ENCODE data around the gene TMEM176A.

TMEM176A gene

GRCh38 chr7:150835702-150836280 is 35.2 kb downstream of the TMEM176A start:
- Mint-ChIP-seq H3K9me3 (no peaks in the 10 kb centered on the region), H3K27ac (no peak overlapping the region)

GRCh38 chr7:150838965-150839650 is 38.5 kb downstream of the TMEM176A start:
- no peaks in the 10 kb centered on the region for H3K36me3 Mint-ChIP-seq (ENCODE audit: insufficient read depth)
- no peak overlapping the region for H3K27ac Mint-ChIP-seq
- DNase-seq (no peak), ATAC-seq (replicated peaks) (no peak)
- no peaks in the 10 kb centered on the region for H3K9me3 Mint-ChIP-seq
- no peaks in the 10 kb centered on the region for H3K4me1 Mint-ChIP-seq (ENCODE audit: low read depth in 2 of 2)
- peaks cover 12 to 22% of the 10 kb centered on the region in 2 donors for H3K27me3 Mint-ChIP-seq
- H3K4me3 Mint-ChIP-seq = no peak overlapping the region

More at GRCh38 chr7:150835702-150836280, 35.2 kb downstream of the TMEM176A start:
- Mint-ChIP-seq H3K4me1 (ENCODE audit: low read depth in 2 of 2) (no peaks in the 10 kb centered on the region), H3K36me3 (ENCODE audit: insufficient read depth) (no peaks in the 10 kb centered on the region), H3K27me3 (peaks cover 35 to 44% of the 10 kb centered on the region in 2 donors), H3K4me3 (no peak overlapping the region)
- no peak for ATAC-seq (replicated peaks)
- DNase-seq = no peak

GRCh38 chr7:150842018-150842417 is 41.4 kb downstream of the TMEM176A start:
- ATAC-seq (replicated peaks) = no peak
- Mint-ChIP-seq H3K27me3 (no peaks in the 10 kb centered on the region), H3K9me3 (no peaks in the 10 kb centered on the region), H3K27ac (no peak overlapping the region), H3K36me3 (ENCODE audit: insufficient read depth) (peaks cover 3% of the 10 kb centered on the region), H3K4me3 (no peak overlapping the region), H3K4me1 (ENCODE audit: low read depth in 2 of 2) (no peaks in the 10 kb centered on the region)
- no peak for DNase-seq

- ATAC-seq (replicated peaks) (no peak), DNase-seq (no peak)
- Mint-ChIP-seq H3K9me3 (no peaks in the 10 kb centered on the region), H3K36me3 (ENCODE audit: insufficient read depth) (peaks cover 3% of the 10 kb centered on the region), H3K4me3 (no peak overlapping the region), H3K27me3 (no peaks in the 10 kb centered on the region), H3K4me1 (ENCODE audit: low read depth in 2 of 2) (no peaks in the 10 kb centered on the region), H3K27ac (no peak overlapping the region)
Measured at GRCh38 chr7:150842716-150843115, 42.1 kb downstream of the TMEM176A start.

GRCh38 chr7:150845421-150845861 is 44.9 kb downstream of the TMEM176A start:
- no peaks in the 10 kb centered on the region for H3K4me1 Mint-ChIP-seq (ENCODE audit: low read depth in 2 of 2)
- no peak for ATAC-seq (replicated peaks)
- no peaks in the 10 kb centered on the region for H3K9me3 Mint-ChIP-seq
- H3K36me3 Mint-ChIP-seq (ENCODE audit: insufficient read depth) = peaks cover 3% of the 10 kb centered on the region
- no peak overlapping the region for H3K4me3 Mint-ChIP-seq
- no peak overlapping the region for H3K27ac Mint-ChIP-seq
- no peak for DNase-seq
- H3K27me3 Mint-ChIP-seq = peaks cover 0 to 26% of the 10 kb centered on the region in 2 donors

- Mint-ChIP-seq H3K4me1 (ENCODE audit: low read depth in 2 of 2) (no peaks in the 10 kb centered on the region), H3K36me3 (ENCODE audit: insufficient read depth) (peaks cover 3% of the 10 kb centered on the region), H3K27me3 (peaks cover 10 to 36% of the 10 kb centered on the region in 2 donors), H3K4me3 (no peak overlapping the region), H3K9me3 (no peaks in the 10 kb centered on the region), H3K27ac (peak overlapping the region in 1 of 2 donors; percentile 57)
- ATAC-seq (replicated peaks) = no peak
- DNase-seq = no peak
Measured at GRCh38 chr7:150846291-150847115, 45.9 kb downstream of the TMEM176A start.

GRCh38 chr7:150847536-150847935 is 47.0 kb downstream of the TMEM176A start:
- Mint-ChIP-seq H3K4me1 (ENCODE audit: low read depth in 2 of 2) (peaks cover 0 to 3% of the 10 kb centered on the region in 2 donors), H3K27me3 (peaks cover 20 to 47% of the 10 kb centered on the region in 2 donors), H3K9me3 (no peaks in the 10 kb centered on the region), H3K27ac (no peak overlapping the region), H3K36me3 (ENCODE audit: insufficient read depth) (peaks cover 3% of the 10 kb centered on the region), H3K4me3 (no peak overlapping the region)
- DNase-seq = no peak
- ATAC-seq (replicated peaks) = no peak

GRCh38 chr7:150848111-150848510 is 47.5 kb downstream of the TMEM176A start:
- no peak overlapping the region for H3K4me3 Mint-ChIP-seq
- H3K36me3 Mint-ChIP-seq (ENCODE audit: insufficient read depth) = peaks cover 3% of the 10 kb centered on the region
- H3K27ac Mint-ChIP-seq = no peak overlapping the region

GRCh38 chr7:150848561-150849115 is 48.1 kb downstream of the TMEM176A start:
- H3K27ac Mint-ChIP-seq = no peak overlapping the region
- peaks cover 26 to 54% of the 10 kb centered on the region in 2 donors for H3K27me3 Mint-ChIP-seq
- DNase-seq = no peak
- H3K4me3 Mint-ChIP-seq = no peak overlapping the region
- peaks cover 3% of the 10 kb centered on the region for H3K36me3 Mint-ChIP-seq (ENCODE audit: insufficient read depth)
- H3K4me1 Mint-ChIP-seq (ENCODE audit: low read depth in 2 of 2) = peaks cover 0 to 3% of the 10 kb centered on the region in 2 donors
- no peaks in the 10 kb centered on the region for H3K9me3 Mint-ChIP-seq
- ATAC-seq (replicated peaks) = no peak

More at GRCh38 chr7:150848111-150848510, 47.5 kb downstream of the TMEM176A start:
- no peak for DNase-seq
- H3K9me3 Mint-ChIP-seq = no peaks in the 10 kb centered on the region
- H3K27me3 Mint-ChIP-seq = peaks cover 26 to 52% of the 10 kb centered on the region in 2 donors
- H3K4me1 Mint-ChIP-seq (ENCODE audit: low read depth in 2 of 2) = peaks cover 0 to 3% of the 10 kb centered on the region in 2 donors
- no peak for ATAC-seq (replicated peaks)

GRCh38 chr7:150849204-150849775 is 48.7 kb downstream of the TMEM176A start:
- Mint-ChIP-seq H3K36me3 (ENCODE audit: insufficient read depth) (peaks cover 3% of the 10 kb centered on the region), H3K9me3 (no peaks in the 10 kb centered on the region), H3K27ac (no peak overlapping the region), H3K27me3 (peaks cover 32 to 59% of the 10 kb centered on the region in 2 donors), H3K4me1 (ENCODE audit: low read depth in 2 of 2) (peaks cover 0 to 3% of the 10 kb centered on the region in 2 donors), H3K4me3 (no peak overlapping the region)
- ATAC-seq (replicated peaks) (no peak), DNase-seq (no peak)

GRCh38 chr7:150850273-150850672 is 49.7 kb downstream of the TMEM176A start:
- Mint-ChIP-seq H3K27me3 (peaks cover 40 to 68% of the 10 kb centered on the region in 2 donors), H3K4me3 (no peak overlapping the region), H3K36me3 (ENCODE audit: insufficient read depth) (peaks cover 3% of the 10 kb centered on the region), H3K9me3 (no peaks in the 10 kb centered on the region), H3K27ac (no peak overlapping the region), H3K4me1 (ENCODE audit: low read depth in 2 of 2) (peaks cover 0 to 3% of the 10 kb centered on the region in 2 donors)
- ATAC-seq (replicated peaks) (no peak), DNase-seq (no peak)

- Mint-ChIP-seq H3K27ac (no peak overlapping the region), H3K27me3 (peaks cover 49 to 83% of the 10 kb centered on the region in 2 donors), H3K36me3 (ENCODE audit: insufficient read depth) (no peaks in the 10 kb centered on the region), H3K4me1 (ENCODE audit: low read depth in 2 of 2) (peaks cover 0 to 3% of the 10 kb centered on the region in 2 donors), H3K9me3 (no peaks in the 10 kb centered on the region), H3K4me3 (no peak overlapping the region)
- DNase-seq = no peak
- no peak for ATAC-seq (replicated peaks)
Measured at GRCh38 chr7:150851492-150852370, 51.2 kb downstream of the TMEM176A start.

Measured in effector memory CD8-positive, alpha-beta T cell (primary cell).